ENCODE measurements around the gene OR6S1. TPM values are rescaled to one million over a fixed set of nuclear protein-coding genes. Genes with fewer than 3 reads are reported as not detected.
"Not testable (repeated sequence)": the region's sequence is repeated elsewhere in the genome, so short reads cannot be mapped to it uniquely, and the experiment has no call there.

Gene OR6S1
- total RNA-seq, 2 experiments from 2014 or later: not detected

GRCh38 chr14:20667957-20668356 is 26.5 kb upstream of the OR6S1 start:
- no peak overlapping the region for H3K4me3 Mint-ChIP-seq
- ATAC-seq (peak; percentile 73), DNase-seq (peak; percentile 44)
- ChIA-PET CTCF (interaction anchor here (0.7 to 3.3 kb wide), 4 partner anchors 11 to 331 kb away, joined by 3 to 17 read pairs (median 6); no protein-coding TSS in a partner anchor), POLR2A (interaction anchor here (1.9 kb wide), 1 partner anchor 14 kb away, joined by 8 read pairs; no protein-coding TSS in a partner anchor)
- intact Hi-C loops (cut with DNase I, micrococcal nuclease): loop anchor here in 1 of 2 experiments (1.0 kb wide), 1 partner anchor 13 kb away; no protein-coding TSS in a partner anchor
- no peaks in the 10 kb centered on the region for H3K36me3 Mint-ChIP-seq (ENCODE audit: low read depth)
- no peaks in the 10 kb centered on the region for H3K27me3 Mint-ChIP-seq
- no peaks in the 10 kb centered on the region for H3K9me3 Mint-ChIP-seq (ENCODE audit: low read depth)
- peaks cover 21% of the 10 kb centered on the region for H3K4me1 Mint-ChIP-seq
- peak overlapping the region; percentile 86 for H3K27ac Mint-ChIP-seq

- H3K4me3 Mint-ChIP-seq; intact Hi-C loops (cut with DNase I, micrococcal nuclease); H3K27me3 Mint-ChIP-seq; POLR2A ChIA-PET; H3K27ac Mint-ChIP-seq; H3K9me3 Mint-ChIP-seq (ENCODE audit: low read depth); H3K36me3 Mint-ChIP-seq (ENCODE audit: low read depth); ATAC-seq; DNase-seq: not testable (repeated sequence)
- H3K4me1 Mint-ChIP-seq: peaks cover 30% of the 10 kb centered on the region
- CTCF ChIA-PET: interaction anchor here (1.6 kb wide), 1 partner anchor 9 kb away, joined by 9 read pairs; no protein-coding TSS in a partner anchor
Measured at GRCh38 chr14:20666400-20666961, 25.0 kb upstream of the OR6S1 start.

DNA sequence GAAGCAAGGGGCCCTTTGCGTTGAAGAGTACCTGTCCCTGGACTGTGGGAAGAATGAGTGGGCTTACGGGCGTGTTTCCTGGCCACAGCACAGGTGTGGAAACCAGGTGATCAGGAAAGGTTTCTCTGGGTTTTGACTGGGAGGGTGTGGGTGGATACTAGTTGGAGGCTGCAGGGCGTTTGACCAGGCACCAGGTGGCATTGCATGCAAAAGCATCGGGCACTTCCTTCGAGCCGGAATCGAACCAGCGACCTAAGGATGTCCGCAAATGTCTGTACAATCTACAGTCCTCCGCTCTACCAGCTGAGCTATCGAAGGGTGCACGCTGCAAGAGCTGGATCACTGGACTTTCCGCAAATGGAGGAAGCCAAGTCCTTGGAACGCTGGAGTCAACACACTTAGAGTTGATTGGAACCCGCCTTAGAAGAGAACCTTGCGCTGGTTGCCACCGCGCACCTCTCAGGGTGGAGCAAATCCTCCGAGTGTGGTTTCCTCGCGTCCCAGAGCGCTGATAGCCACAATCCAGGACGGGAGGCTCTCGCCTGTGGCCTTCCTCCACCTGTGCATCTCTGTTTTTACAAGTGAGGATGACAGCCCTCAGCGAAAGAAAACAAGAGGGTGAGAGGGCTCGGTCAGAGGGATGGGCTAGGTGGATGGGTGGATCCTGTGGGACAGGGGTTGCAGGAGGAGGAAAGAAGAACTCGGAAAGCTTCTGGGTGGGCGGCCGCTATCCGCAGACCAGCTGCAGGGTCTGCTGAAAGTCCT is 21.7 kb upstream of the OR6S1 start:
- peak overlapping the region; percentile 40 for H3K27ac Mint-ChIP-seq
- DNase-seq (peak; percentile 93), ATAC-seq (peak; percentile 88)
- intact Hi-C loops (cut with DNase I, micrococcal nuclease): loop anchor here (1.0 to 2.0 kb wide), 4 partner anchors 18 to 50 kb away; no protein-coding TSS in a partner anchor
- no peaks in the 10 kb centered on the region for H3K36me3 Mint-ChIP-seq (ENCODE audit: low read depth)
- H3K9me3 Mint-ChIP-seq (ENCODE audit: low read depth): no peaks in the 10 kb centered on the region
- H3K4me1 Mint-ChIP-seq: peaks cover 22% of the 10 kb centered on the region
- H3K4me3 Mint-ChIP-seq: peak overlapping the region; percentile 72
- ChIA-PET POLR2A (interaction anchor here (1.4 kb wide), 1 partner anchor 21 kb away, joined by 3 read pairs; the partner anchor contains the start of gene RNASE4), CTCF (interaction anchor here (0.5 to 5.5 kb wide), 6 partner anchors 11 to 308 kb away, joined by 3 to 43 read pairs (median 5); no protein-coding TSS in a partner anchor)
- H3K27me3 Mint-ChIP-seq: peaks cover 2% of the 10 kb centered on the region

DNA sequence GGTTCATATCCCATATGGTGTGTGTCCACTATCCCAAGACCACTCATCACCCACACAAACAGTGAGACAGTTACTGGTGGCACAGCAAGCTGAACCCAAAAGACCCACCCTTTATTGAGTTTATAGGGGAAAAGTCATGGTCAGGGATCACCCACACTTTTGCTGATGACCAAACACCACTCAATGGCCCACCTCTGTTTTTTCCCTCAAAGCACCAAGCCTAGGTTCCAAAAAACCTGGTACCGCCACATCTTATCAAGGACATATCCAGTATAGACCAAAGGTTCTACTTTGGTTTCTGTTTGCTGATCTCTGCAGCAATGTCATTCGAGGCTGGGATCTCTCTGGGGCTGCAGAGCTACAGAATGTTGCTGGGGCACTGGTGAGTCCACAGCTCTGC is 19.7 kb upstream of the OR6S1 start:
- Mint-ChIP-seq H3K27me3 (peaks cover 15% of the 10 kb centered on the region), H3K27ac (no peak overlapping the region), H3K4me3 (no peak overlapping the region), H3K4me1 (peaks cover 21% of the 10 kb centered on the region), H3K9me3 (ENCODE audit: low read depth) (no peaks in the 10 kb centered on the region), H3K36me3 (ENCODE audit: low read depth) (no peaks in the 10 kb centered on the region)
- DNase-seq: no peak
- CTCF ChIA-PET: interaction anchor here (3.5 to 5.5 kb wide), 2 partner anchors 21 to 31 kb away, joined by 31 to 43 read pairs; no protein-coding TSS in a partner anchor
- POLR2A ChIA-PET: no interaction called here
- intact Hi-C loops (cut with DNase I, micrococcal nuclease): no loop called here
- ATAC-seq: no peak

GRCh38 chr14:20659813-20660395 is 18.4 kb upstream of the OR6S1 start:
- ChIA-PET POLR2A (no interaction called here), CTCF (interaction anchor here (1.0 to 3.7 kb wide), 2 partner anchors 22 to 32 kb away, joined by 3 to 31 read pairs; no protein-coding TSS in a partner anchor)
- Mint-ChIP-seq H3K4me1 (peaks cover 21% of the 10 kb centered on the region), H3K4me3 (no peak overlapping the region), H3K27me3 (peaks cover 27% of the 10 kb centered on the region), H3K27ac (no peak overlapping the region), H3K9me3 (ENCODE audit: low read depth) (no peaks in the 10 kb centered on the region), H3K36me3 (ENCODE audit: low read depth) (no peaks in the 10 kb centered on the region)
- intact Hi-C loops (cut with DNase I, micrococcal nuclease): no loop called here
- DNase-seq: no peak
- ATAC-seq: no peak

GRCh38 chr14:20659336-20659735 is 17.8 kb upstream of the OR6S1 start:
- Mint-ChIP-seq H3K36me3 (ENCODE audit: low read depth) (no peaks in the 10 kb centered on the region), H3K27me3 (peaks cover 30% of the 10 kb centered on the region), H3K9me3 (ENCODE audit: low read depth) (no peaks in the 10 kb centered on the region), H3K4me1 (peaks cover 22% of the 10 kb centered on the region), H3K27ac (no peak overlapping the region), H3K4me3 (no peak overlapping the region)
- CTCF ChIA-PET: interaction anchor here (1.0 to 3.7 kb wide), 2 partner anchors 22 to 32 kb away, joined by 3 to 31 read pairs; no protein-coding TSS in a partner anchor
- ATAC-seq: no peak
- intact Hi-C loops (cut with DNase I, micrococcal nuclease): no loop called here
- DNase-seq: no peak
- POLR2A ChIA-PET: no interaction called here

DNA sequence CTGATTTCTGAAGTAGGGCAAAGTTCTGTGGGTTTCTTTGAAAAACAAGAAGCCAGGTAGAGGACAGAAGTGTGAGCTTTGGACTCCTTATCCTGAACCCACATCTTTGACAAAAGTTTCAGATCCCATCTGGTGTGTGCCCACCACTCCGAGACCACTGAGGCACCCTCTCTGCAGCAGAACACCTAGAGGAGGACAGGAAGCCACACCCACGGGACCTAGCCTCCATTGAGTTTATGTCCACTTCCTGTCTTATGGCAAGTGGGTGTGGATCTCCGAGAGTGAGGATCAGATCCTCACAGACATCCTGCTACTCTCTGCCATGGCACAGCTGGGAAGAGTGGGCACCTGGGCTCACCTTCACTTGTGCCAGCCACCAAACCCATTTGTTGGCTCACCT is 16.8 kb upstream of the OR6S1 start:
- no peak overlapping the region for H3K4me3 Mint-ChIP-seq
- no peaks in the 10 kb centered on the region for H3K9me3 Mint-ChIP-seq (ENCODE audit: low read depth)
- no peak for ATAC-seq
- ChIA-PET POLR2A (interaction anchor here (0.6 to 0.7 kb wide), 2 partner anchors 35 to 52 kb away, joined by 3 read pairs; no protein-coding TSS in a partner anchor), CTCF (interaction anchor here (0.6 to 3.7 kb wide), 9 partner anchors 17 to 313 kb away, joined by 3 to 31 read pairs (median 4); partner anchors contain the start of gene RNASE4)
- H3K27ac Mint-ChIP-seq: no peak overlapping the region
- H3K36me3 Mint-ChIP-seq (ENCODE audit: low read depth): no peaks in the 10 kb centered on the region
- peaks cover 24% of the 10 kb centered on the region for H3K4me1 Mint-ChIP-seq
- intact Hi-C loops (cut with DNase I, micrococcal nuclease): no loop called here
- no peak for DNase-seq
- peaks cover 39% of the 10 kb centered on the region for H3K27me3 Mint-ChIP-seq

- Mint-ChIP-seq H3K4me3 (no peak overlapping the region), H3K9me3 (ENCODE audit: low read depth) (no peaks in the 10 kb centered on the region), H3K27ac (no peak overlapping the region), H3K27me3 (peaks cover 44% of the 10 kb centered on the region), H3K36me3 (ENCODE audit: low read depth) (no peaks in the 10 kb centered on the region), H3K4me1 (peaks cover 21% of the 10 kb centered on the region)
- ATAC-seq: peak; percentile 63
- ChIA-PET POLR2A (interaction anchor here (0.6 kb wide), 1 partner anchor 35 kb away, joined by 3 read pairs; no protein-coding TSS in a partner anchor), CTCF (interaction anchor here (0.7 to 3.7 kb wide), 12 partner anchors 10 to 331 kb away, joined by 3 to 31 read pairs (median 4); partner anchors contain the start of gene RNASE4)
- DNase-seq: peak; percentile 62
- intact Hi-C loops (cut with DNase I, micrococcal nuclease): no loop called here
Measured at GRCh38 chr14:20657216-20658211, 16.0 kb upstream of the OR6S1 start.

GRCh38 chr14:20656274-20656673 is 14.8 kb upstream of the OR6S1 start:
- Mint-ChIP-seq H3K9me3 (ENCODE audit: low read depth) (no peaks in the 10 kb centered on the region), H3K27me3 (peaks cover 51% of the 10 kb centered on the region), H3K4me1 (peaks cover 16% of the 10 kb centered on the region), H3K4me3 (no peak overlapping the region), H3K27ac (no peak overlapping the region), H3K36me3 (ENCODE audit: low read depth) (no peaks in the 10 kb centered on the region)
- intact Hi-C loops (cut with DNase I, micrococcal nuclease): no loop called here
- ATAC-seq: no peak
- no peak for DNase-seq
- ChIA-PET CTCF (interaction anchor here (0.6 to 2.7 kb wide), 7 partner anchors 8 to 240 kb away, joined by 4 to 10 read pairs (median 5); partner anchors contain the start of gene RNASE4), POLR2A (no interaction called here)

GRCh38 chr14:20655851-20656250 is 14.4 kb upstream of the OR6S1 start:
- Mint-ChIP-seq H3K36me3 (ENCODE audit: low read depth) (no peaks in the 10 kb centered on the region), H3K4me1 (peaks cover 16% of the 10 kb centered on the region), H3K27me3 (peaks cover 51% of the 10 kb centered on the region), H3K4me3 (no peak overlapping the region), H3K27ac (no peak overlapping the region), H3K9me3 (ENCODE audit: low read depth) (no peaks in the 10 kb centered on the region)
- DNase-seq (no peak), ATAC-seq (no peak)
- POLR2A ChIA-PET: no interaction called here
- CTCF ChIA-PET: interaction anchor here (0.6 to 2.7 kb wide), 8 partner anchors 8 to 287 kb away, joined by 3 to 10 read pairs (median 4); partner anchors contain the start of gene RNASE4
- intact Hi-C loops (cut with DNase I, micrococcal nuclease): no loop called here
